ENCODE results near the gene PAX4. TPM values are rescaled to one million over a fixed set of nuclear protein-coding genes. Genes with fewer than 3 reads are reported as not detected.

PAX4 gene
- total and polyA plus RNA-seq, 2 of the 4 experiments (the other 2 are of a cell fraction) = not detected

DNA sequence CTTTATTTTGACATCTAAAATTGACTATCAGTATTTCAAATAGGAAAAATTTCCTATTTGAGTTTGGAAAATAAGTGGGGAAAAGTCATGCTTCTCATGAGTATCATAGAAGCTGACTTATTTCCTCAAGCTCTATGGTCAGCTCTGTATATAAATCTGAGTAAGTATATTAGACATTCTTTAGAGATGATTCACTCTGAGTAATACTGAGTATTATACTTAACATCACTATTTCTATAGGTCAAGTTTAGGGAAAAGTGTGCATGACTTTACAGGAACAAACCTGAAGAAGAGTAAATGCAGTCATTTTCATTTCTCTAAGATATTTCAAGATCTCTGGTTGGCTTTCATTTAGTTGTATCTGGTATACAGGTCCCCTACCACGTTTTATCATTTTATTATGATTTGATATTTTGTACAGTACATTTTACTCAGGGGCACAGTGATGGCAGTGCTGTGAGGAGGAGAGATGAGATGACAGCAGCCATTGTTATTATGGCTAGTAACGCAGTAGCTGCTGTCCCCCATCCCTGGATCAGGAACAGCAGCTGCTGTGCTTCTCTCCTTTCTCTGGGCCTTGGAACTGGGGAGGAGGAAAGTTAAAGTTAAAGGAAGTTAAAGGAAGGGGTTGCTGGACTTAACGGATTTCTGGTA, 49.2 kb upstream of the PAX4 start:
- dilution Hi-C loops (cut with HindIII; ENCODE audit: low sequenced_read_pairs, unreplicated experiment) = no loop called here
- Histone ChIP-seq H3K27me3 (ENCODE audit: control insufficient read depth, insufficient read depth, low read length) (no peaks in the 10 kb centered on the region), H2BK120ac (ENCODE audit: low read depth, low read length) (peak overlapping the region; percentile 86), H3K27ac (ENCODE audit: insufficient read depth, low read length) (peak overlapping the region; percentile 97), H3K79me1 (ENCODE audit: low read depth in 1 of 2, low read length in 2 of 2) (peaks cover 17 to 57% of the 10 kb centered on the region in 2 experiments), H3K18ac (ENCODE audit: low read depth, low read length) (peak overlapping the region; percentile 78), H2AFZ (replicated peaks; ENCODE audit: low read length, poor library complexity) (no peak overlapping the region), H3K36me3 (ENCODE audit: control insufficient read depth, insufficient read depth, low read length) (peaks cover 5% of the 10 kb centered on the region), H2BK5ac (ENCODE audit: low read depth, low read length, poor library complexity, severe bottlenecking) (peak overlapping the region; percentile 98), H3K4me1 (ENCODE audit: control insufficient read depth, insufficient read depth, low read length) (peaks cover 16% of the 10 kb centered on the region), H2AK5ac (ENCODE audit: low read depth, low read length) (peak overlapping the region; percentile 75), H2BK20ac (ENCODE audit: low read depth, low read length) (peak overlapping the region; percentile 68), H2AK9ac (replicated peaks; ENCODE audit: low read depth, low read length, poor library complexity) (peak overlapping the region; percentile 18), H3K9me1 (ENCODE audit: insufficient read depth, low read length) (peaks cover 12% of the 10 kb centered on the region), H3K56ac (ENCODE audit: extremely low read depth, insufficient read depth, low read length) (peak overlapping the region; percentile 54), H3K4me2 (ENCODE audit: low read depth, low read length) (peak overlapping the region; percentile 94), H3K14ac (replicated peaks; ENCODE audit: low read depth, low read length) (peak overlapping the region; percentile 66), H3K23ac (ENCODE audit: low read depth, low read length) (peak overlapping the region; percentile 95), H3K4me3 (ENCODE audit: insufficient read depth, low read depth, low read length) (no peak overlapping the region), H3K9me3 (ENCODE audit: control insufficient read depth, insufficient read depth, low read length) (no peaks in the 10 kb centered on the region), H4K20me1 (ENCODE audit: insufficient read depth, low read length) (peaks cover 56% of the 10 kb centered on the region), H4K91ac (ENCODE audit: insufficient read depth, low read depth, low read length) (peak overlapping the region; percentile 90), H3K9ac (ENCODE audit: low read depth, low read length) (no peak overlapping the region; the same call in 1 of the 2 replicates), H3K4ac (ENCODE audit: low read depth, low read length) (peak overlapping the region; percentile 96), H4K8ac (ENCODE audit: low read depth in 2 of 2, low read length in 2 of 2) (peak overlapping the region; percentile 6 to 93; a peak in 2 of 4 replicates), H4K5ac (ENCODE audit: low read depth, low read length) (peak overlapping the region; percentile 58), H2BK15ac (ENCODE audit: low read depth, low read length) (peak overlapping the region; percentile 8; the same call in 1 of the 3 replicates)
- no TSS peak for BruUV-seq (replicated peaks)
- WGBS, 2 experiments (ENCODE audit: extremely low coverage in 2 of 2, insufficient read length in 1 of 2) = 50% methylated on average over 1 of the region's 3 CpGs; no CpG with 5 or more reads in 1 of the 2 experiments
- in situ Hi-C loops (cut with MboI; ENCODE audit: low sequenced_read_pairs) = no loop called here
- POLR2A ChIA-PET (ENCODE audit: unreplicated experiment) = no interaction called here
- ATAC-seq (ENCODE audit: low read depth) (peak; percentile 85), DNase-seq (peak; percentile 86)
- CTCF ChIA-PET = no interaction called here
- TF ChIP-seq CHD1 (IDR thresholded peaks at IDR 0.05; ENCODE audit: low read depth, low read length) = no peak
- TF ChIP-seq BHLHE40 (IDR thresholded peaks at IDR 0.05; ENCODE audit: low read depth, low read length) = peak; percentile 12; the same call in 1 of the 2 replicates
- no peak for TF ChIP-seq NFE2L2 (IDR thresholded peaks at IDR 0.05; ENCODE audit: low read depth, low read length)
- peak; percentile 46; the same call in 1 of the 2 replicates for TF ChIP-seq FOS (IDR thresholded peaks at IDR 0.05; ENCODE audit: low read depth, low read length)
- TF ChIP-seq, protein P1, sequence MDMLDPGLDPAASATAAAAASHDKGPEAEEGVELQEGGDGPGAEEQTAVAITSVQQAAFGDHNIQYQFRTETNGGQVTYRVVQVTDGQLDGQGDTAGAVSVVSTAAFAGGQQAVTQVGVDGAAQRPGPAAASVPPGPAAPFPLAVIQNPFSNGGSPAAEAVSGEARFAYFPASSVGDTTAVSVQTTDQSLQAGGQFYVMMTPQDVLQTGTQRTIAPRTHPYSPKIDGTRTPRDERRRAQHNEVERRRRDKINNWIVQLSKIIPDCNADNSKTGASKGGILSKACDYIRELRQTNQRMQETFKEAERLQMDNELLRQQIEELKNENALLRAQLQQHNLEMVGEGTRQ (IDR thresholded peaks at IDR 0.05; ENCODE audit: low read depth, low read length) = no peak
- TF ChIP-seq MAFK (IDR thresholded peaks at IDR 0.05; ENCODE audit: low read depth, low read length) = no peak
- intact Hi-C loops (cut with micrococcal nuclease) = no loop called here

Data from IMR-90 (cell line).